ENCODE data around the gene PAGE1.
"Not testable (repeated sequence)": the region's sequence is repeated elsewhere in the genome, so short reads cannot be mapped to it uniquely, and the experiment has no call there.

The PAGE1 gene

GRCh38 chrX:49695276-49696180, at the start of gene PAGE1:
PAGE1 (minus strand) TSS chrX:49695984; CDS start chrX:49694770, 1,214 bp downstream.
- H3K27me3 ChIP-seq (ENCODE audit: insufficient read depth, insufficient read length) = no peaks in the 10 kb centered on the region
- H3K36me3 ChIP-seq (ENCODE audit: insufficient read depth, insufficient read length, low read length) = no peaks in the 10 kb centered on the region
- no peaks in the 10 kb centered on the region for H3K4me1 ChIP-seq (ENCODE audit: insufficient read depth, insufficient read length)
- H3K9ac ChIP-seq (ENCODE audit: insufficient read length, low read depth) = no peak within 1 kb of the TSS
- DNase-seq (ENCODE audit: low read depth, low spot score) = no peak
- H3K4me3 ChIP-seq (ENCODE audit: insufficient read length, low read depth) = no peak within 1 kb of the TSS
- TF ChIP-seq ZNF274 (IDR thresholded peaks at IDR 0.05; ENCODE audit: low read depth, low read length) (no peak), SUZ12 (IDR thresholded peaks at IDR 0.05; ENCODE audit: extremely low read depth, insufficient read depth, insufficient read length) (no peak), YY1 (IDR thresholded peaks at IDR 0.05; ENCODE audit: insufficient read depth, insufficient read length) (no peak)
- H3K9me3 ChIP-seq (ENCODE audit: insufficient read depth, low read length) = no peaks in the 10 kb centered on the region

DNA sequence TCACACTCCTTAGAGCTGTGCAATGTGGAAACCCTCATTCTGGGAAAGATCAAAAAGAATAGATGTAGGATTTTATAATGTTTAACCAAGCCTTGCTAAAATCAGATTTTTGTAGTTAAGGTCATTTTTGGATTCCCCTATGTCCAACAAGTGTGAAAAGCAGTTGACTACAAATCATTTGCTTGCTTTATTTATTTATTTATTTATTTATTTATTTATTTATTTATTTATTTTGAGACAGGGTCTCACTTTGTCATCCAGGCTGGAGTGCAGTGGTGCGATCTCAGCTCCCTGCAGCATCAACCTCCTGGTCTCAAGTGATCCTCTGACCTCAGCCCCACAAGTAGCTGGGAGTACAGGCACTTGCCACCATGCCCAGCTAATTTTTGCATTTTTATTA, 45.7 kb upstream of the PAGE1 start:
- H3K4me1 ChIP-seq (ENCODE audit: insufficient read depth, insufficient read length); H3K27me3 ChIP-seq (ENCODE audit: insufficient read depth, insufficient read length); H3K36me3 ChIP-seq (ENCODE audit: insufficient read depth, insufficient read length, low read length); H3K4me3 ChIP-seq (ENCODE audit: insufficient read length, low read depth); DNase-seq (ENCODE audit: low read depth, low spot score); H3K9ac ChIP-seq (ENCODE audit: insufficient read length, low read depth); H3K9me3 ChIP-seq (ENCODE audit: insufficient read depth, low read length): not testable (repeated sequence)

GRCh38 chrX:49727847-49728246, 32.1 kb upstream of the PAGE1 start:
- H3K9me3 ChIP-seq (ENCODE audit: insufficient read depth, low read length) = no peaks in the 10 kb centered on the region
- TF ChIP-seq ZNF274 (IDR thresholded peaks at IDR 0.05; ENCODE audit: low read depth, low read length) = no peak

GRCh38 chrX:49726966-49727365, 31.2 kb upstream of the PAGE1 start:
- H3K27me3 ChIP-seq (ENCODE audit: insufficient read depth, insufficient read length) = no peaks in the 10 kb centered on the region
- DNase-seq (ENCODE audit: low read depth, low spot score) = no peak
- H3K9ac ChIP-seq (ENCODE audit: insufficient read length, low read depth) = no peak overlapping the region
- no peak overlapping the region for H3K4me3 ChIP-seq (ENCODE audit: insufficient read length, low read depth)
- H3K4me1 ChIP-seq (ENCODE audit: insufficient read depth, insufficient read length) = peaks cover 5% of the 10 kb centered on the region
- TF ChIP-seq YY1 (IDR thresholded peaks at IDR 0.05; ENCODE audit: insufficient read depth, insufficient read length) (no peak), ZNF274 (IDR thresholded peaks at IDR 0.05; ENCODE audit: low read depth, low read length) (no peak), SUZ12 (IDR thresholded peaks at IDR 0.05; ENCODE audit: extremely low read depth, insufficient read depth, insufficient read length) (no peak)
- H3K9me3 ChIP-seq (ENCODE audit: insufficient read depth, low read length) = 0 out of 2 replicates have a peak, but pooled peaks cover 3% of the 10 kb centered on the region
- no peaks in the 10 kb centered on the region for H3K36me3 ChIP-seq (ENCODE audit: insufficient read depth, insufficient read length, low read length)

More at GRCh38 chrX:49727847-49728246, 32.1 kb upstream of the PAGE1 start:
- no peaks in the 10 kb centered on the region for H3K36me3 ChIP-seq (ENCODE audit: insufficient read depth, insufficient read length, low read length)
- H3K27me3 ChIP-seq (ENCODE audit: insufficient read depth, insufficient read length) = no peaks in the 10 kb centered on the region
- no peak overlapping the region for H3K4me3 ChIP-seq (ENCODE audit: insufficient read length, low read depth)
- peaks cover 5% of the 10 kb centered on the region for H3K4me1 ChIP-seq (ENCODE audit: insufficient read depth, insufficient read length)
- no peak for DNase-seq (ENCODE audit: low read depth, low spot score)
- H3K9ac ChIP-seq (ENCODE audit: insufficient read length, low read depth) = no peak overlapping the region

- Histone ChIP-seq H3K36me3 (ENCODE audit: insufficient read depth, insufficient read length, low read length) (no peaks in the 10 kb centered on the region), H3K9ac (ENCODE audit: insufficient read length, low read depth) (no peak overlapping the region), H3K27me3 (ENCODE audit: insufficient read depth, insufficient read length) (no peaks in the 10 kb centered on the region), H3K9me3 (ENCODE audit: insufficient read depth, low read length) (peaks cover 11% of the 10 kb centered on the region; the same call in 1 of the 2 replicates), H3K4me1 (ENCODE audit: insufficient read depth, insufficient read length) (peaks cover 5% of the 10 kb centered on the region), H3K4me3 (ENCODE audit: insufficient read length, low read depth) (no peak overlapping the region)
- TF ChIP-seq SUZ12 (IDR thresholded peaks at IDR 0.05; ENCODE audit: extremely low read depth, insufficient read depth, insufficient read length) (no peak), ZNF274 (IDR thresholded peaks at IDR 0.05; ENCODE audit: low read depth, low read length) (no peak), YY1 (IDR thresholded peaks at IDR 0.05; ENCODE audit: insufficient read depth, insufficient read length) (no peak)
- no peak for DNase-seq (ENCODE audit: low read depth, low spot score)
Measured at GRCh38 chrX:49725923-49726904, 30.4 kb upstream of the PAGE1 start.

DNA sequence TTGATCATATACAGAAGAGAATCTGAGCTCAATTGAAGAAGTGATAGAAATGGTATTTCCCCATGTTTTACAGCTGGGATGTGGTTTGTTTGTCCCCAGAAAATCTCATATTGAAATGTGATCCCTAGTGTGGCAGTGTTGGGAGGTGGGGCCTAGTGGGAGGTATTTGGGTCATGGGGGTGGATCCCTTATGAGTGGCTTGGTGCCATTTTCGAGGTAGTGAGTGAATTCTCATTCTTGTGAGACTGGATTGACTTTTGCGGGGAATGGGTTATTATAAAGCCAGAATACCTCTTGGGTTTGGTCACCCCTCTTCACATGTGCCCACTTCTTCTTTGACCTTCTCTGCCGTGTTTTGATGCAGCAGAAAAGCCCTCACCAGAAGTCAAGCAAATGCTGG, 29.6 kb upstream of the PAGE1 start:
- Histone ChIP-seq H3K36me3 (ENCODE audit: insufficient read depth, insufficient read length, low read length) (no peaks in the 10 kb centered on the region), H3K27me3 (ENCODE audit: insufficient read depth, insufficient read length) (no peaks in the 10 kb centered on the region)
- TF ChIP-seq ZNF274 (IDR thresholded peaks at IDR 0.05; ENCODE audit: low read depth, low read length) (no peak), YY1 (IDR thresholded peaks at IDR 0.05; ENCODE audit: insufficient read depth, insufficient read length) (no peak), SUZ12 (IDR thresholded peaks at IDR 0.05; ENCODE audit: extremely low read depth, insufficient read depth, insufficient read length) (no peak)

DNA sequence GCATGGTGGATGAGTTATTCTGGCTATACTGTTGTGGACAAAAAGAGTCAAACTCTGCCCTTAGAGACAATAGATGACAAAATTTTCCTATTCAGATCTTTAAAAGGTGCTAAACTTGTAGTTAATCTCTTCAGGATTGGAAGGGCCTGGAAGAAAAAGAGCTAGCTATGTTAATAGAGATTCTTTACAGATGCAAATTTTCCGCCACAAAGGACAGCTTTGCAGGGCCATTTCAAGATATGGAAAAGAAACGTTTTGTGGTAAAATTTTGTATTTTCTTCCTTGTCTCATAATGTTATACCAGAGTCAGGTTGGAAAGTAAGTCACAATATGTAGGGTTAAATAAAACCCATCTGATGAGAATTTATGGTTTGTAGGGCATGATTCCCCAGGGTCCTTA, 24.3 kb upstream of the PAGE1 start:
- H3K4me1 ChIP-seq (ENCODE audit: insufficient read depth, insufficient read length); H3K4me3 ChIP-seq (ENCODE audit: insufficient read length, low read depth); H3K9ac ChIP-seq (ENCODE audit: insufficient read length, low read depth); H3K27me3 ChIP-seq (ENCODE audit: insufficient read depth, insufficient read length); H3K36me3 ChIP-seq (ENCODE audit: insufficient read depth, insufficient read length, low read length): not testable (repeated sequence)
- peak; percentile 33 for DNase-seq (ENCODE audit: low read depth, low spot score)
- H3K9me3 ChIP-seq (ENCODE audit: insufficient read depth, low read length) = peaks cover 11% of the 10 kb centered on the region; the same call in 1 of the 2 replicates

More for the DNA sequence above, 29.6 kb upstream of the PAGE1 start:
- Histone ChIP-seq H3K9ac (ENCODE audit: insufficient read length, low read depth) (no peak overlapping the region), H3K4me3 (ENCODE audit: insufficient read length, low read depth) (no peak overlapping the region), H3K4me1 (ENCODE audit: insufficient read depth, insufficient read length) (peaks cover 5% of the 10 kb centered on the region), H3K9me3 (ENCODE audit: insufficient read depth, low read length) (peaks cover 11% of the 10 kb centered on the region; the same call in 1 of the 2 replicates)
- no peak for DNase-seq (ENCODE audit: low read depth, low spot score)
